GM19455 (cell line): Measurements from ENCODE around the gene ARID5A.
"Not testable (repeated sequence)": the region's sequence is repeated elsewhere in the genome, so short reads cannot be mapped to it uniquely, and the experiment has no call there.

Experiments used
- ATAC-seq: cut with Tn5 transposase; IDR thresholded peaks from one replicate; pipeline ENCODE4 v1.9.1; 2021; ENCODE audit not compliant: unreplicated experiment

Gene ARID5A

GRCh38 chr2:96554293-96555145 lies 18.0 kb downstream of the ARID5A start:
- peak; percentile 52 for ATAC-seq

GRCh38 chr2:96555146-96555610 lies 18.6 kb downstream of the ARID5A start:
- ATAC-seq = no peak

- no peak for ATAC-seq
Measured at GRCh38 chr2:96556441-96557330, 20.1 kb downstream of the ARID5A start.

- not testable (repeated sequence) for ATAC-seq
Measured at GRCh38 chr2:96557421-96557820, 20.9 kb downstream of the ARID5A start.

- ATAC-seq = no peak
Measured at GRCh38 chr2:96558061-96558460, 21.5 kb downstream of the ARID5A start.

GRCh38 chr2:96558485-96558884 lies 21.9 kb downstream of the ARID5A start:
- ATAC-seq = no peak

GRCh38 chr2:96564026-96564425 lies 27.5 kb downstream of the ARID5A start:
- no peak for ATAC-seq

- ATAC-seq = no peak
Measured at GRCh38 chr2:96564563-96564962, 28.0 kb downstream of the ARID5A start.

GRCh38 chr2:96565111-96565510 lies 28.6 kb downstream of the ARID5A start:
- ATAC-seq = no peak

GRCh38 chr2:96568094-96568493 lies 31.5 kb downstream of the ARID5A start:
- no peak for ATAC-seq

GRCh38 chr2:96574364-96574763 lies 37.8 kb downstream of the ARID5A start:
- no peak for ATAC-seq

GRCh38 chr2:96575785-96576456 lies 39.4 kb downstream of the ARID5A start:
- no peak for ATAC-seq

- ATAC-seq = no peak
Measured at GRCh38 chr2:96577501-96577900, 40.9 kb downstream of the ARID5A start.

GRCh38 chr2:96578731-96579130 lies 42.2 kb downstream of the ARID5A start:
- no peak for ATAC-seq

GRCh38 chr2:96579422-96579821 lies 42.9 kb downstream of the ARID5A start:
- no peak for ATAC-seq

- no peak for ATAC-seq
Measured at GRCh38 chr2:96580771-96581170, 44.2 kb downstream of the ARID5A start.

- no peak for ATAC-seq
Measured at GRCh38 chr2:96584017-96584416, 47.5 kb downstream of the ARID5A start.

GRCh38 chr2:96587843-96588242 lies 51.3 kb downstream of the ARID5A start:
- no peak for ATAC-seq

GRCh38 chr2:96591054-96591453 lies 54.5 kb downstream of the ARID5A start:
- ATAC-seq = no peak

- no peak for ATAC-seq
Measured at GRCh38 chr2:96591494-96591893, 54.9 kb downstream of the ARID5A start.

GRCh38 chr2:96594282-96594681 lies 57.7 kb downstream of the ARID5A start:
- no peak for ATAC-seq
